Endothelial cell of umbilical vein (primary cell): ENCODE data around the gene TNRC6B. TPM values are rescaled to one million over a fixed set of nuclear protein-coding genes. Genes with fewer than 3 reads are reported as not detected.

Experiments
- BruUV-seq: library from RNA; stranded (reverse); fragments of 400-500 nt; replicated peaks from 2 replicates; lab custom pipeline; 2021; lab: Mats Ljungman, UMichigan
- CTCF ChIA-PET: fragments of 300-600, 350-600 bp; sonication (Branson Sonifier 250); formaldehyde crosslinking; loops from one replicate; lab custom pipeline; 2021; ENCODE audit warnings: antibody characterized with exemption, inconsistent platforms; lab: Charles Lee
- POLR2A ChIA-PET: fragments of 300-600, 350-600 bp; sonication (Branson Sonifier 250); formaldehyde crosslinking; loops from one replicate; lab custom pipeline; 2021; ENCODE audit warnings: antibody characterized with exemption, inconsistent platforms; lab: Charles Lee
- DNase-seq: peaks from one replicate; pipeline ENCODE4 v3.0.0-alpha.2; 2011; ENCODE audit warnings: low read depth, low spot score
- FAIRE-seq: peaks from 2 replicates; lab custom pipeline; 2011; peaks lifted over from hg19 to GRCh38; lab: Jason Lieb, UNC
- H2AFZ ChIP-seq: 2 replicates; pipeline ENCODE4 v1.6.0; 2012; ENCODE audit warnings: low read depth, low read length, control low read depth, inconsistent platforms
- H3K27ac ChIP-seq: 2 replicates; pipeline ENCODE4 v1.5.1; 2011; ENCODE audit warnings: low read depth, mild to moderate bottlenecking, control low read depth, low read length, moderate library complexity; ENCODE audit not compliant: insufficient read depth
- H3K27me3 ChIP-seq, 2 experiments: 2 replicates each; pipeline versions ENCODE4 v1.6.0 to v1.6.1; 2011; ENCODE audit warnings: low read length in 2 of 2, mixed read lengths in 1 of 2; ENCODE audit not compliant: control insufficient read depth in 2 of 2, insufficient read depth in 2 of 2
- H3K36me3 ChIP-seq, 2 experiments: 2 replicates in 1 of 2; 3 replicates in 1 of 2; pipeline ENCODE4 v1.5.1; 2011; ENCODE audit warnings: low read length in 2 of 2, mild to moderate bottlenecking in 1 of 2, moderate library complexity in 1 of 2; ENCODE audit not compliant: control insufficient read depth in 2 of 2, insufficient read depth in 2 of 2; ENCODE audit errors: extremely low read depth in 1 of 2
- H3K4me1 ChIP-seq: 3 replicates; pipeline ENCODE4 v1.5.1; 2011; ENCODE audit warnings: mild to moderate bottlenecking, low read length; ENCODE audit not compliant: control insufficient read depth, insufficient read depth; ENCODE audit errors: extremely low read depth
- H3K4me2 ChIP-seq: 2 replicates; pipeline ENCODE4 v1.6.1; 2011; ENCODE audit warnings: low read length, control low read depth, mixed read lengths; ENCODE audit not compliant: insufficient read depth
- H3K4me3 ChIP-seq, 3 experiments: fragments of 200-600 bp in 1 of 3; sonication (generic), shearing (Covaris generic) in 1 of 3; replicated peaks in 1 of 3; 2 replicates each; pipeline ENCODE4 v1.5.1; 2011 to 2016; ENCODE audit warnings: control low read depth in 3 of 3, low read length in 3 of 3, mild to moderate bottlenecking in 2 of 3, inconsistent platforms in 1 of 3, low read depth in 1 of 3, moderate library complexity in 1 of 3; ENCODE audit not compliant: insufficient read depth in 1 of 3
- H3K79me2 ChIP-seq: 2 replicates; pipeline ENCODE4 v1.6.0; 2012; ENCODE audit warnings: low read length, inconsistent platforms; ENCODE audit not compliant: control insufficient read depth, insufficient read depth
- H3K9ac ChIP-seq: replicated peaks from 2 replicates; pipeline ENCODE3; 2011; ENCODE audit warnings: low read length, control low read depth; ENCODE audit not compliant: insufficient read depth; ENCODE audit errors: extremely low read depth
- H3K9me1 ChIP-seq: replicated peaks from 3 replicates; pipeline ENCODE4 v1.6.0; 2011; ENCODE audit warnings: mild to moderate bottlenecking, low read length; ENCODE audit not compliant: control insufficient read depth, insufficient read depth; ENCODE audit errors: extremely low read depth
- H3K9me3 ChIP-seq: replicated peaks from 2 replicates; pipeline ENCODE4 v1.5.1; 2012; ENCODE audit warnings: low read length, inconsistent platforms; ENCODE audit not compliant: control insufficient read depth, insufficient read depth
- H4K20me1 ChIP-seq: replicated peaks from 2 replicates; pipeline ENCODE3; 2011; ENCODE audit warnings: mild to moderate bottlenecking, low read length; ENCODE audit not compliant: control insufficient read depth, insufficient read depth; ENCODE audit errors: extremely low read depth
- CTCF ChIP-seq, 2 donors: IDR thresholded peaks; 1 replicate in 1 of 2; 2 replicates in 1 of 2; pipeline ENCODE4 v1.5.1; 2011; ENCODE audit warnings: low read length in 2 of 2, mild to moderate bottlenecking in 2 of 2, moderate library complexity in 2 of 2, control low read depth in 1 of 2, inconsistent platforms in 1 of 2, low read depth in 1 of 2; ENCODE audit not compliant: insufficient read depth in 1 of 2; ENCODE audit errors: extremely low read depth in 1 of 2
- EZH2 ChIP-seq: IDR thresholded peaks from 2 replicates; pipeline ENCODE4 v1.6.1; 2012; ENCODE audit warnings: borderline replicate concordance, low read depth, mild to moderate bottlenecking, moderate library complexity, low read length, inconsistent platforms; ENCODE audit not compliant: severe bottlenecking
- FOS ChIP-seq: IDR thresholded peaks from 2 replicates; pipeline ENCODE4 v1.6.1; 2011; ENCODE audit warnings: mild to moderate bottlenecking, low read length, moderate library complexity, borderline replicate concordance; ENCODE audit not compliant: insufficient read depth
- GATA2 ChIP-seq: IDR thresholded peaks from 2 replicates; pipeline ENCODE4 v1.7.0; 2011; ENCODE audit warnings: low read depth, mild to moderate bottlenecking, moderate library complexity, mixed read lengths, low read length; ENCODE audit not compliant: insufficient read length, insufficient read depth
- JUN ChIP-seq: IDR thresholded peaks from 2 replicates; pipeline ENCODE4 v1.6.1; 2011; ENCODE audit warnings: borderline replicate concordance, low read depth; ENCODE audit not compliant: insufficient read length, insufficient read depth
- MYC ChIP-seq: IDR thresholded peaks from one replicate; pipeline ENCODE4 v1.6.1; 2011; ENCODE audit warnings: mild to moderate bottlenecking, low read depth, low read length
- POLR2A ChIP-seq: IDR thresholded peaks from 2 replicates; pipeline ENCODE4 v1.6.1; 2012; ENCODE audit warnings: low read depth, mild to moderate bottlenecking, control low read depth, low read length
- dilution Hi-C: fragments of 300-500 bp; cut with MboI; formaldehyde crosslinking; loops from one replicate; pipeline ENCODE4 v1.15.0; 2019; ENCODE audit warnings: low sequenced_read_pairs; ENCODE audit not compliant: extremely low pct_ligation_motif_present
- intact Hi-C: fragments of 100-400 bp; cut with micrococcal nuclease; formaldehyde crosslinking; loops from one replicate; pipeline ENCODE4 v1.10.0; 2022
- polyA plus RNA-seq, 4 experiments: library from polyadenylated mRNA; depleted of rRNA in 3 of 4; stranded (reverse) in 3 of 4; unstranded in 1 of 4; fragments of >200 nt; gene quantifications; 2 replicates each; pipeline versions ENCODE4 v1.2.1 to v1.2.3, GENCODE V29; 2011 to 2012; ENCODE audit warnings: missing spikeins in 1 of 4
- total RNA-seq: library from RNA; stranded (reverse); gene quantifications from 2 replicates; pipeline ENCODE4 v1.2.3, GENCODE V29; 2021

The TNRC6B gene
- total and polyA plus RNA-seq, 2 donors (not counting 3 experiments of a cell fraction or from before 2014, with no cell fraction given), result 10.6 to 37.2 TPM

GRCh38 chr22:40258501-40258915, 80.8 kb downstream of the TNRC6B start:
- no peak for TF ChIP-seq CTCF (IDR thresholded peaks at IDR 0.05; ENCODE audit: extremely low read depth in 1 of 2, insufficient read depth in 1 of 2, low read depth in 1 of 2, low read length in 2 of 2)
- TF ChIP-seq EZH2, result no peak
- no peak for TF ChIP-seq GATA2
- peak; percentile 33 for TF ChIP-seq JUN
- no peak for TF ChIP-seq MYC
- TF ChIP-seq FOS, result peak; percentile 63
- TF ChIP-seq POLR2A, result no peak
- H3K27ac ChIP-seq, result no peak overlapping the region
- no peak overlapping the region for H2AFZ ChIP-seq
- FAIRE-seq (peak; percentile 62), DNase-seq (peak; percentile 49)
- no peak overlapping the region for H3K4me3 ChIP-seq
- H3K9ac ChIP-seq, result no peak overlapping the region
- peak overlapping the region; percentile 37 for H3K4me2 ChIP-seq
- no peaks in the 10 kb centered on the region for H3K27me3 ChIP-seq
- peaks cover 22% of the 10 kb centered on the region for H3K4me1 ChIP-seq
- intact Hi-C loops, result no loop called here
- peaks cover 10% of the 10 kb centered on the region for H3K79me2 ChIP-seq
- no peaks in the 10 kb centered on the region for H4K20me1 ChIP-seq
- POLR2A ChIA-PET, result no interaction called here
- peaks cover 3 to 5% of the 10 kb centered on the region in 2 experiments for H3K36me3 ChIP-seq
- H3K9me3 ChIP-seq, result no peaks in the 10 kb centered on the region
- H3K9me1 ChIP-seq, result no peaks in the 10 kb centered on the region
- BruUV-seq, result no TSS peak
- dilution Hi-C loops, result no loop called here
- CTCF ChIA-PET, result interaction anchor here (1.0 to 1.8 kb wide), 5 partner anchors 9 to 43 kb away, joined by 3 to 6 read pairs (median 3); no protein-coding TSS in a partner anchor
